Neuron (in vitro differentiated cells): ENCODE data around the gene MMP2.

Source experiments
- H2AFZ ChIP-seq: one replicate; pipeline ENCODE4 v1.6.1; 2013; ENCODE audit warnings: low read depth, mild to moderate bottlenecking, inconsistent platforms, low read length, moderate library complexity
- H3K27me3 ChIP-seq: one replicate; pipeline ENCODE4 v1.6.1; 2013; ENCODE audit warnings: low read length; ENCODE audit not compliant: insufficient read depth
- H3K36me3 ChIP-seq: one replicate; pipeline ENCODE4 v1.6.1; 2013; ENCODE audit warnings: low read length; ENCODE audit not compliant: insufficient read depth
- H3K4me1 ChIP-seq: one replicate; pipeline ENCODE4 v1.6.1; 2013; ENCODE audit warnings: low read length; ENCODE audit not compliant: insufficient read depth
- H3K4me3 ChIP-seq: 2 replicates; pipeline ENCODE4 v1.5.1; 2013; ENCODE audit warnings: mild to moderate bottlenecking, low read length, moderate library complexity
- H3K9me3 ChIP-seq: one replicate; pipeline ENCODE4 v1.6.1; 2013; ENCODE audit warnings: low read length

Gene MMP2

DNA sequence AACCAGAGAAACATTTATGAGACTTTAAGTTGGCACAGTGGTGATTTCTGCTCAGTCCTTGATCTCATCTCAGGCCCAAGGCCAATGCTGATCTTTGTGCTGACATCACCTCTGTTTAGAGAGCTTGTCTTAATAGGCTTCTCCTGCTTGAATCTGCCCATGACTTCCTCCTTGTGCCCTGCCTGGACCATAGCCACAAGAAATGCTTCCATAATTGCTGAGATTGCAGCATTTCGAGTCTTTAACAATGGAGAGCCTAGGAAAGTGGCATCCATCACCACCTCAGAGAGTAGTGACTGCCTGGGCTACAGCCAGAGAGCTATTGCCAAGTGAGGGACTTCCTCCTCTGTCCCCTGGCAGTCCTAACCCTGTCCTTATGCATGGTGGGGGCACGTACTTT lies 25.1 kb upstream of the MMP2 start:
- Histone ChIP-seq H3K36me3 (no peaks in the 10 kb centered on the region), H3K4me3 (no peak overlapping the region), H3K9me3 (no peaks in the 10 kb centered on the region), H3K4me1 (no peaks in the 10 kb centered on the region), H2AFZ (no peak overlapping the region), H3K27me3 (no peaks in the 10 kb centered on the region)

DNA sequence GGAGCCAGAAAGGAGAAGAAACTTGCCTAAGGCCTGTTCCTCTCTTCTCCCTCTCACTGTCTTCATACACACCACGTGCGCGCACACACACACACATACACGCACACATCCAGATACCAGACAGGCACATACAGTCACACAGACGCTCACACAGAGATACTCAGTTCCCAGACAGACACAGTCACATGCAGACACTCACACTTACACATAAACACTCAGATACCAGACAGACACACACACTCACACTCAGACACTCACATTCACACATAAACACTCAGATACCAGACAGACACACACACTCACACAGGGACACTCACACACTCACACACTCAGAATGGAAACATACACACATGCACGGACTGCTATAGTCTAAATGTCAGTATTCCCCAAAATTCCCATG lies 24.1 kb upstream of the MMP2 start:
- Histone ChIP-seq H3K4me1 (no peaks in the 10 kb centered on the region), H3K36me3 (no peaks in the 10 kb centered on the region), H3K27me3 (no peaks in the 10 kb centered on the region), H3K4me3 (no peak overlapping the region), H2AFZ (no peak overlapping the region), H3K9me3 (no peaks in the 10 kb centered on the region)

DNA sequence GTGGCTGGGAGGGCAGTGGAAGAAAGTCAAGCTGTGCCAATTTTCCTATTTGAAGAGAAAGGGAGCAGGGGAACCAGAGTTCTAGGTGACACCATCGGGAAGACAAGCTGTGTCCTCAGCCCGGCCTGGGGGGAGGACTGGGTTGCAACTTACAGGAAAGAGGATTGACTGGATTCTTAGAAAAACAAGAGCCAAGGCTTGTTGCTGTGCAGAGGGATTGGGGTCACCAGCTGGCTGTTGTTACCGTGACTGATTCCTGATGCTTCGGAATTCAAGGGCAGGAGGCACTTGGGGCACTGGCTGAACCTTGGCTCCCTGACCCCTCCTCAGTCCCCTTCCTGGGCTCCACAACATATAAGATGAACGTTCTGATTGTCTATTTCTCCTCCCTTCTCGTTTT lies 16.8 kb upstream of the MMP2 start:
- no peaks in the 10 kb centered on the region for H3K9me3 ChIP-seq
- H3K36me3 ChIP-seq = no peaks in the 10 kb centered on the region
- no peak overlapping the region for H2AFZ ChIP-seq
- no peaks in the 10 kb centered on the region for H3K27me3 ChIP-seq
- peaks cover 12% of the 10 kb centered on the region for H3K4me1 ChIP-seq
- no peak overlapping the region for H3K4me3 ChIP-seq

DNA sequence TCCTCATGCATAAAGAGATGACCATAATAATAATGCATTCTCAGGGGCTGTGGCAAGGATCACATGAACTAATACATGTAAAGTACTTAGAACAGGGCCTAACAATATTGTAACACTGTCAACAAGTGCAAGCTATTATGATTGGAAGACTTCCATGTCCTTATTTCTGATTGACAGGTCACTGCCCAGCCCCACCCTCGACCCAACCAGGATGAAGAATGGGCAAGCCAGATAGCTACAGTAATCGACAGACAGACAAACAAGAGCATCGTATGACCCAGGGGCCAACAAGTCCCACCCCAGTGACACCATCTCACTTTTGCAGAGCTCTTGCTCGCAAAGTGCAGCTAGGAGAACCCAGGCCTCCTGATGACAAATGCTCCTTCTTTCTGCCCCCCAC lies 14.6 kb upstream of the MMP2 start:
- Histone ChIP-seq H2AFZ (no peak overlapping the region), H3K27me3 (no peaks in the 10 kb centered on the region), H3K4me3 (no peak overlapping the region), H3K4me1 (peaks cover 12% of the 10 kb centered on the region), H3K9me3 (no peaks in the 10 kb centered on the region), H3K36me3 (no peaks in the 10 kb centered on the region)

DNA sequence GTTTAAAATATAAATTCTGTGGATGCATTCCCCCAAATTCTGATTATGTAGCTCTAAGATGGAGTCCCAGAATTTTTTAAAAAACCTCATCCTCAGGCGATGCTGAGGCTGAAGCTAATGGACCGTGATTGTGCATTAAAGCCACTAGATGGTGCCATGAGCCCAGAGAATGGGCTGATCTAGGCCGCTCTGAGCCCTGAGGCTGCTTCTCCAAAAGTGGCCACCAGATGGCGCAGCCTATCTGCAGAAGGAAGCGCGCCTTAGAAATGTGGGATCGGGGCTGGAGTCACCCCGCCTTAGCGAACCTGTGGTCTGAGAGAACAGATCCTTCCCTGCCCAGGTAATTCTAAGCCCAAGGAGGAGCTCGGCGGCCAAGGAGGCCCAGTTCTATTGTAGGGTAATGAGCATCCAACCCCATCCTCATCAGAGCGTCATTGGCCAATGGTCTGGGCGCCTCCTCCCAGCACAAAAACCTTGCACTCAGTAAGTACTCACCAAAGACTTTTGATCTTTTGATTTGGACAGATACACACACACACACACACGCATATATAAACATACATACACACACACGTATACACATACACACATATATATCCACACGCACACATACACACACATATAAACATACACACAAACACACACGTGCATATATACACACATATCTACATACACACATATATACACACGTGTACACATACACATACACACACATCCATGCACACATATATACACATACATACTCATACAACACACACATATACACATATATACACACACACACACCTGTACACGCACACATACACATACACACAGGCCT lies 13.7 kb upstream of the MMP2 start:
- no peaks in the 10 kb centered on the region for H3K36me3 ChIP-seq
- no peaks in the 10 kb centered on the region for H3K27me3 ChIP-seq
- H2AFZ ChIP-seq = no peak overlapping the region
- H3K4me3 ChIP-seq = no peak overlapping the region
- no peaks in the 10 kb centered on the region for H3K9me3 ChIP-seq
- H3K4me1 ChIP-seq = peaks cover 12% of the 10 kb centered on the region

DNA sequence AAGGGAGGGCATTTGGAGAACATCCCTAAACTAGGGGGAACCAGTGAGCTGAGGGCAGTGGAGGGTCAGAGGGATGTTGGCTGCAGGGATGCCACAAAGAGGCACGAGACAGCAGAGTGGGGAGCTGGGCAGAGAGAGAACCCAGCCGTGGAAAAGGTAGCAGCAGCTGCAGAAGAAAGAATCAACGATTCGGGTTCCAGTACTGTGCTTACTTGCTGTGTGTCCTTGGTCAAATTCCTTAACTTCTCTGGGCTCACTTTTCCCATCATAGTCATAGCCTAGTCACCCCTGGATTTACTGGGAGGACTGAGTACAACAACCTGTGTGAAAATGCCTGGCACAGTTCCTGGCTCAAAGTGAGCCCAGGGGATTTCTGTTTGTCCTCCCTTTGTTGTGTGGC lies 12.8 kb upstream of the MMP2 start:
- H3K4me1 ChIP-seq = peaks cover 12% of the 10 kb centered on the region
- H3K4me3 ChIP-seq = no peak overlapping the region
- H3K27me3 ChIP-seq = peaks cover 4% of the 10 kb centered on the region
- no peaks in the 10 kb centered on the region for H3K36me3 ChIP-seq
- H3K9me3 ChIP-seq = no peaks in the 10 kb centered on the region
- no peak overlapping the region for H2AFZ ChIP-seq

DNA sequence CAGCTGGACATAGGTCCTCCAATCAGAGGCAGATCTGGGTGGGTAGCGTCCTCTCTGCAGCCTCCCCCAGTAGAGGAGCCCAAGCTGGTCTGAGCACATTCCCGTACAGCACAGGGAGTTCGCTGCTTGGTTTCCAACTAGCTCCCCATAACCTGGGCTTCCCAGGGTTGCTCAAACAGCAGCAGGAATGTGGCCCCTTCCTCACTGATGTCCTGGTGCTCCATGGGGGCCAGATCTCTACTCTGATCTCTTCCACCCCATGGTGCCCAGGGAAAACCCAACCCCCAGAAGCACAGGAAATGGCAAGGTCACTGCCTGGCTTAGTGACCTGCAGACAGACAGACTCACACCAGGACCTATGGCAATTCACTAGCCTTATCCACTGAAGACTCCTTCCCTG lies 11.1 kb upstream of the MMP2 start:
- no peak overlapping the region for H2AFZ ChIP-seq
- no peak overlapping the region for H3K4me3 ChIP-seq
- H3K27me3 ChIP-seq = peaks cover 4% of the 10 kb centered on the region
- no peaks in the 10 kb centered on the region for H3K9me3 ChIP-seq
- H3K4me1 ChIP-seq = peaks cover 8% of the 10 kb centered on the region
- H3K36me3 ChIP-seq = no peaks in the 10 kb centered on the region

DNA sequence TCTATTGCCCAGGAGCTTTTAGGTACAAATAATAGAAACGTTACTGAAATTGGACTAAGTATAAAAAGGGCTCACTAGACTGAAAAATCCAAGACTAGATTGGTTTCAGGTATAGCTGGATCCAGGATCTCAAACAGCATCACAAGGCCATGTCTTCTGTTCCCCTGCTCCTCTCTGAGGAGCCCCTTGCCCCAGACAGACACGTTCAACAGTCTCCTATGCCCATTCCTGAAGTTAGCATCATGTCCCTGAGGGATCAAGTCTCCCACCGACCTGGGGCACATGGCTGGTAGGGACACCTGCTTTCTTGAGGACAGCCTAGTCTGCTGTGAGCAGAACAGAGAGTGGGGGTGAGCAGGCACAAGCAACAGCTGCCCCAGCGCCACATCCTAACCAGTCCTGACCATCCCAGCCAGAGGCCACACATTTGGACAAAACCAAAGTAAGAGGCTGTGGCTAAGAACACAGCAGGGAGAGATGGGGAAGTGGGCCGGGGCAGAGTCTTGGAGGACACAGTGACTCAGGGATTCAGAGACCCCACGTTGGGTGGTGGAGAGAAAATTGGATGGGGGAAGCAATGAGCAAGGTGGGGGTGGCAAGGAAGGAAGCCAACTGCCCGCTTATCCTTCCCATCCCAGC lies 10.5 kb upstream of the MMP2 start:
- Histone ChIP-seq H3K4me3 (no peak overlapping the region), H3K9me3 (no peaks in the 10 kb centered on the region), H2AFZ (no peak overlapping the region), H3K36me3 (no peaks in the 10 kb centered on the region), H3K27me3 (peaks cover 4% of the 10 kb centered on the region), H3K4me1 (peaks cover 8% of the 10 kb centered on the region)

DNA sequence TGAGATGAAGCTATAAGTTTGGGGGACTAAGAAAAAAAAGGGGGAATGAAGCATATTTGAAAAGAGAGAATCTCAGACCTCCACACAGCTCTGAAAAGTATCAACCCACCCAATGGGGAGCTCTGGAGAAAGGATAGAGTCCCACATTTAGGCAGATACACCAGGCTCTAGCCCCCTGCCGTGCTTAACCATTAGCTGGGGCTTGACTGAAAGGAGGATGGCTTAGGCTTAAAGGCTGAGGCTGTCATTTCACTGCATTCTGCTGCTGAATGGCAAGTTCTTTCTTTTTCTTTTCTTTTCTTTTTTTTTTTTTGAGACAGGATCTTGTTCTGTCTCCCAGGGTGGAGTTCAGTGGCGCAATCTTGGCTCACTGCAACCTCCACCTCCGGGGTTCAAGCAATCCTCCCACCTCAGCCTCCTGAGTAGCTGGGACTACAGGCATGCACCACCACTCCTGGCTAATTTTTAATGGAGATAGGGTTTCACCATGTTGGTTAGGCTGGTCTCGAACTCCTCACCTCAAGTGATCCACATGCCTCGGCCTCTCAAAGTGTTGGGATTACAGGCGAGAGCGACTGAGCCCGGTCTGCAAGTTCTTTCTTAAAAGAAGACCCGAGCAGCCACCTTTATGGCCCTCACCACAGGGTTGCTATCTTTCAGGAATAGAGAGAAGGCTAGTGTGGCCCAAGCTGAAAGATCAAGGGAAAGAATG lies 9.0 kb upstream of the MMP2 start:
- H3K9me3 ChIP-seq = no peaks in the 10 kb centered on the region
- H2AFZ ChIP-seq = no peak overlapping the region
- H3K36me3 ChIP-seq = no peaks in the 10 kb centered on the region
- H3K4me3 ChIP-seq = no peak overlapping the region
- H3K4me1 ChIP-seq = no peaks in the 10 kb centered on the region
- peaks cover 8% of the 10 kb centered on the region for H3K27me3 ChIP-seq

DNA sequence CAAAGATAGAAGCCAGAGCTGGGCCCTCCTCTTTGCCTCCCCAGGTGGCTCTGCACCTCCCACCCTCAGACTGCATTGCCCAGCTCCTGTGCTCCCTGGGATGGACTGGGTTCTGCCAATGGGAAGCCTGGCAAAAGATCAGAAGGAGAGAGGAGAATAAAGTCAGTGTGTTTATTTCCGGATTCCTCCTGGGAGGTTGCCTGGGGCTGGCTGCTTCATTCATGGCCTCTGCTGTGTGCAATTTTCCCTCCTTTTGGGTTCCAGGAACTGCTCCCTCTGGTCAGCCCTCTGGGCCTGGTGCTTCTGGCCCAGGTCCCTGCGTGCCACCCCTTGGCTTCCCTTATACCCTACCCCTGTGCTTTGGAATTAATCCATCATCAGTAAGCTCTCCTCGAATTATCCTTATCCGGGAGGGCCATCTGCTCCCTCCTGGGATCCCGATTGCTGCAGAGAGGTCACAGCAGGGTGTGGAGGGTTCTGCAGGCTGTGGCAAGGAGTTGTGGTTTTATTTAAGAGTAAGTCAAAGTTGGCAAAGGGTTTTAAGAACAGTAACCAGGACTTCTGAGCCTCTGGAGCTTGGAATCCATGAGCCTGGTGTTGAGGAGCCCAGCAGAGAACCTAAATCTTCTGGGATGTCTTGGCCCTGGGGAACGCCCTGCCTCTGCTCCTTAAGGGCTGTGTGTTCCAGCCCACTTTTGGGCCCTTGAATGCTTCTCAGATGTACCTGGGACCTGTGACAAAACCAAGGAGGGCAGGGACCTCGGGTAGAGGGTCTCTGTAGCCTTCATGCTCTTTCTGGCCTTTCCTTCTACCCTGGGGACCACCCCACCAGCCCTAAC lies 8.2 kb upstream of the MMP2 start:
- no peak overlapping the region for H3K4me3 ChIP-seq
- no peaks in the 10 kb centered on the region for H3K4me1 ChIP-seq

DNA sequence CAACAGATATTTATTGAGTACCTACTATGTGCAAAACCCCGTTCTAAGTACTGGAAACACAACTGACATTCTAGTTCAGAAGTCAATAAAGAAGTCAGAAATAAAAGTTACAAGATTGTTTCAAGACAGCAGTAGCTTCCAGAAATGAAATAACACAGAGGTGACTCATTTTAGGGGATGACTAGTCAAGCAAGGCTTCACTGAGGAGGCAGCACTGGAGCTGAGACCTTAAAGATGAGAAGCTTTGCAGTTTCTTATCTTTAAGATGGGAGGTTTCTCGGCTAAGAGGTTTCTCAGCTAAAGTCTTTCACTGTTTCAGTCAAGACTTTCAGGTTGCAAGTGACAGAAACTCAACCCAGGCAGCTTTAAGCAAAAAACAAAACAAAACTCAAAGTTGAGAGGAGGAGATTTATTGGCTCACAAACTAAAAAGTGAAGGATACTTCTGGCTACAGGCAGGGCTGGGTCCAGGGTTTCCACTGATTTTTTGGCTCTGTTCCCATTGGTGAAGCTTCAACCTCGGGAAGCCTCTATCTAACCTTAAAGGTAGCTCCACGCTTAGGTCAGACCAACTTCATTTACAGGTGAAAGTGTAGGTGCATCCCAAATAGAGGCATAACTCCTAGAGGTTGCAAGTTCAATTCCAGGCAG lies 7.4 kb upstream of the MMP2 start:
- Histone ChIP-seq H3K27me3 (peaks cover 10% of the 10 kb centered on the region), H3K36me3 (no peaks in the 10 kb centered on the region), H2AFZ (no peak overlapping the region), H3K4me3 (no peak overlapping the region), H3K9me3 (no peaks in the 10 kb centered on the region), H3K4me1 (no peaks in the 10 kb centered on the region)

More for the DNA sequence above, 8.2 kb upstream of the MMP2 start:
- Histone ChIP-seq H3K36me3 (no peaks in the 10 kb centered on the region), H3K9me3 (no peaks in the 10 kb centered on the region), H3K27me3 (peaks cover 10% of the 10 kb centered on the region), H2AFZ (no peak overlapping the region)

DNA sequence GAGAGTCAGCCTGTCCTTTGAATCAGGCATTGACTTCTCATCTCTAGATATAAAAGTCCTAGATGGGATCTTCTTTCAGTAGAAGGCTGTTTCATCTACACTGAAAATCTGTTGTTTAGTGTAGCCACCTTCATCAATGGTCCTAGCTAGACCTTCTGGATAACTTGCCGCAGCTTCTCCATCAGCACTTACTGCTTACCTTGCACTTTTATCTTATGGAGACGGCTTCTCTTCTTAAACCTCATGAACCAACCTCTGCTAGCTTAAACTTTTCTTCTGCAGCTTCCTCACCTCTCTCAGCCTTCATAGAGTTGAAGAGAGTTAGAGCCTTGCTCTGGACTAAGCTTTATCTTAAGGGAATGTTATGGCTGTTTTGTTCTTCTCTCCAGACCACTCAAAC lies 5.4 kb upstream of the MMP2 start:
- H3K4me1 ChIP-seq = peaks cover 2% of the 10 kb centered on the region

More for the DNA sequence above, 5.4 kb upstream of the MMP2 start:
- Histone ChIP-seq H3K4me3 (no peak overlapping the region), H2AFZ (no peak overlapping the region), H3K27me3 (peaks cover 20% of the 10 kb centered on the region), H3K9me3 (no peaks in the 10 kb centered on the region), H3K36me3 (no peaks in the 10 kb centered on the region)
